ENCODE results near the gene TBC1D12.

Gene TBC1D12

GRCh38 chr10:94407668-94408067 lies 5.3 kb downstream of the TBC1D12 start:
- no peak for DNase-seq (ENCODE audit: low spot score)

- DNase-seq (ENCODE audit: low spot score) = no peak
Measured at GRCh38 chr10:94409021-94409657, 6.8 kb downstream of the TBC1D12 start.

- no peak for DNase-seq (ENCODE audit: low spot score)
Measured at GRCh38 chr10:94411304-94411703, 9.0 kb downstream of the TBC1D12 start.

GRCh38 chr10:94412449-94412848 lies 10.1 kb downstream of the TBC1D12 start:
- DNase-seq (ENCODE audit: low spot score) = no peak

- peak; percentile 42 for DNase-seq (ENCODE audit: low spot score)
Measured at GRCh38 chr10:94413361-94413760, 11.0 kb downstream of the TBC1D12 start.

GRCh38 chr10:94416896-94417295 lies 14.6 kb downstream of the TBC1D12 start:
- DNase-seq (ENCODE audit: low spot score) = peak; percentile 73

- DNase-seq (ENCODE audit: low spot score) = no peak
Measured at GRCh38 chr10:94417321-94417720, 15.0 kb downstream of the TBC1D12 start.

GRCh38 chr10:94420516-94420915 lies 18.2 kb downstream of the TBC1D12 start:
- DNase-seq (ENCODE audit: low spot score) = no peak

GRCh38 chr10:94420998-94421528 lies 18.7 kb downstream of the TBC1D12 start:
- DNase-seq (ENCODE audit: low spot score) = no peak

GRCh38 chr10:94423627-94424026 lies 21.3 kb downstream of the TBC1D12 start:
- no peak for DNase-seq (ENCODE audit: low spot score)

GRCh38 chr10:94424714-94425337 lies 22.5 kb downstream of the TBC1D12 start:
- DNase-seq (ENCODE audit: low spot score) = no peak

GRCh38 chr10:94425942-94426341 lies 23.6 kb downstream of the TBC1D12 start:
- DNase-seq (ENCODE audit: low spot score) = no peak

- DNase-seq (ENCODE audit: low spot score) = no peak
Measured at GRCh38 chr10:94427166-94427565, 24.8 kb downstream of the TBC1D12 start.

GRCh38 chr10:94428766-94429707 lies 26.7 kb downstream of the TBC1D12 start:
- no peak for DNase-seq (ENCODE audit: low spot score)

GRCh38 chr10:94430701-94431100 lies 28.4 kb downstream of the TBC1D12 start:
- DNase-seq (ENCODE audit: low spot score) = no peak

- no peak for DNase-seq (ENCODE audit: low spot score)
Measured at GRCh38 chr10:94432443-94432842, 30.1 kb downstream of the TBC1D12 start.

- no peak for DNase-seq (ENCODE audit: low spot score)
Measured at GRCh38 chr10:94439275-94439861, 37.0 kb downstream of the TBC1D12 start.

- DNase-seq (ENCODE audit: low spot score) = no peak
Measured at GRCh38 chr10:94440096-94440495, 37.8 kb downstream of the TBC1D12 start.

- DNase-seq (ENCODE audit: low spot score) = no peak
Measured at GRCh38 chr10:94443047-94443446, 40.7 kb downstream of the TBC1D12 start.

GRCh38 chr10:94443549-94443948 lies 41.2 kb downstream of the TBC1D12 start:
- DNase-seq (ENCODE audit: low spot score) = no peak

GRCh38 chr10:94450782-94451181 lies 48.4 kb downstream of the TBC1D12 start:
- DNase-seq (ENCODE audit: low spot score) = no peak

- DNase-seq (ENCODE audit: low spot score) = no peak
Measured at GRCh38 chr10:94451883-94452519, 49.7 kb downstream of the TBC1D12 start.

Data from putamen (tissue), 1 donor.